Gastrocnemius medialis (tissue), 4 donors: Measurements from ENCODE around the gene LAMA3. TPM values are rescaled to one million over a fixed set of nuclear protein-coding genes. Genes with fewer than 3 reads are reported as not detected.

Source experiments
- ATAC-seq, 2 donors: fragments of 150-250 bp; one replicate each; pipeline ENCODE4 v1.9.1; 2016
- DNase-seq, 2 donors: peaks; one replicate each; pipeline ENCODE4 v3.0.0-alpha.2; 2019
- H3K27ac ChIP-seq, 4 donors: fragments of 200-600 bp; sonication (generic); 1 replicate in 1 of 4; 2 replicates in 3 of 4; pipeline ENCODE4 v1.5.1; 2016 to 2018; ENCODE audit warnings: mild to moderate bottlenecking in 2 of 4, moderate library complexity in 1 of 4
- H3K27me3 ChIP-seq, 3 donors: fragments of 200-600 bp; sonication (generic) in 2 of 3; 1 replicate in 1 of 3; 2 replicates in 2 of 3; pipeline versions ENCODE4 v1.5.1 to v1.6.0; 2016 to 2019; ENCODE audit warnings: mild to moderate bottlenecking in 1 of 3, moderate library complexity in 1 of 3
- H3K36me3 ChIP-seq, 2 donors: fragments of 200-600 bp; sonication (generic) in 1 of 2; one replicate each; pipeline ENCODE4 v1.5.1; 2017 to 2018
- H3K4me1 ChIP-seq, 2 donors: fragments of 200-600 bp; sonication (generic) in 1 of 2; one replicate each; pipeline ENCODE4 v1.5.1; 2016 to 2017; ENCODE audit warnings: mild to moderate bottlenecking in 2 of 2
- H3K4me3 ChIP-seq, 4 donors: fragments of 200-600 bp; sonication (generic) in 3 of 4; 1 replicate in 1 of 4; 2 replicates in 3 of 4; pipeline ENCODE4 v1.5.1; 2016 to 2019; ENCODE audit warnings: mild to moderate bottlenecking in 2 of 4
- H3K9me3 ChIP-seq, 3 donors: fragments of 200-600 bp; sonication (generic) in 2 of 3; 1 replicate in 1 of 3; 2 replicates in 2 of 3; pipeline ENCODE4 v1.5.1; 2016 to 2019
- POLR2A ChIP-seq, 2 donors: fragments of 450-650 bp; IDR thresholded peaks; one replicate each; pipeline ENCODE4 v1.6.1; 2017; ENCODE audit warnings: antibody characterized with exemption in 2 of 2, mild to moderate bottlenecking in 2 of 2, moderate library complexity in 2 of 2
- in situ Hi-C, 4 donors: fragments of 200-750 bp; cut with MboI; loops; one replicate each; pipeline versions ENCODE4 v1.15.0 to v1.8.0; 2017; ENCODE audit warnings: low sequenced_read_pairs in 4 of 4
- intact Hi-C: fragments of 100-400 bp; cut with DNase I; formaldehyde crosslinking; loops from one replicate; pipeline ENCODE4 v1.15.1; 2023; ENCODE audit warnings: low total_unique reads
- total RNA-seq, 4 donors: library from RNA; depleted of rRNA; stranded (reverse); fragments of >200 nt; gene quantifications; one replicate each; pipeline versions ENCODE4 v1.1.0 to v1.2.3, GENCODE V29; 2016
- TF ChIP-seq, protein P1 (sequence below), 5 experiments: fragments of 450-650 bp in 3 of 5; fragments of 200-600 bp in 2 of 5; sonication (generic) in 2 of 5; IDR thresholded peaks in 4 of 5; conservative IDR thresholded peaks in 1 of 5; 1 replicate in 4 of 5; 2 replicates in 1 of 5; pipeline ENCODE4 v1.5.1; 2016 to 2019; ENCODE audit warnings: antibody characterized with exemption in 5 of 5, mild to moderate bottlenecking in 3 of 5, moderate library complexity in 3 of 5

Gene LAMA3
- total RNA-seq, 4 donors from 2014 or later: 1.1 to 5.3 (median 2.1) TPM

DNA sequence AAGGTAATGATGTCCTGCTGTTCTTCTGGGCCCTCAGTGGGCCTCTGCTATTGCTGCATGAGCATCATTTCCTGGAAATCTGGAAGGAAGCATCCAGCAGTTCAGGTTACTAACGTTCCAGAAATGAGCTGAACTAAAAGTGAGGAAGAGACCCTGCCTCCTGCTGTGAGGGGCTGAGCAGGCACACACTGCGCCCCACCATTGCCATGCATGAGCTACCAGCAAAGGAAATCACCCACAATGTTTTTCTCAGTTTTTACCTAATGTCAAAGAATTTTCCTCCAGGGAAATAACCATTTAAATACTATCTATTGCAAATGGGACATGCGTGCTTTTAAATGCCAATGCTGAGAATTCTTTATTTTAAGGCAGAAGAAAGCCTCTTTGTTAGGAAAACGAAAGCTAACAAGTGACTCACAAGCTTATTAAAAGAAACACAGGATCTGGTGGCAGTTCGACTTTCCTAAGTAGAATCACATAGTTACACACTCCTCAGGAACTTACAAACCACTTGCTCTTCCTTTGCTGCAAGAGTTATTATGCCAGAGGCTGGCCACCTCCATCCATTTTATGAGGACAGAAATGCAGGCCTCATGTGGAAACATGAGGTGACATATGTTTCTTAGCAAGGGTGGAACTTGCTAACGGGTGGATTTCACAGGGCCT, 172.7 kb downstream of the LAMA3 start:
- intact Hi-C loops: no loop called here
- DNase-seq (no peak), ATAC-seq (no peak)
- H3K27ac ChIP-seq: no peak overlapping the region
- H3K4me3 ChIP-seq: no peak overlapping the region
- H3K9me3 ChIP-seq: no peaks in the 10 kb centered on the region
- TF ChIP-seq, protein P1, sequence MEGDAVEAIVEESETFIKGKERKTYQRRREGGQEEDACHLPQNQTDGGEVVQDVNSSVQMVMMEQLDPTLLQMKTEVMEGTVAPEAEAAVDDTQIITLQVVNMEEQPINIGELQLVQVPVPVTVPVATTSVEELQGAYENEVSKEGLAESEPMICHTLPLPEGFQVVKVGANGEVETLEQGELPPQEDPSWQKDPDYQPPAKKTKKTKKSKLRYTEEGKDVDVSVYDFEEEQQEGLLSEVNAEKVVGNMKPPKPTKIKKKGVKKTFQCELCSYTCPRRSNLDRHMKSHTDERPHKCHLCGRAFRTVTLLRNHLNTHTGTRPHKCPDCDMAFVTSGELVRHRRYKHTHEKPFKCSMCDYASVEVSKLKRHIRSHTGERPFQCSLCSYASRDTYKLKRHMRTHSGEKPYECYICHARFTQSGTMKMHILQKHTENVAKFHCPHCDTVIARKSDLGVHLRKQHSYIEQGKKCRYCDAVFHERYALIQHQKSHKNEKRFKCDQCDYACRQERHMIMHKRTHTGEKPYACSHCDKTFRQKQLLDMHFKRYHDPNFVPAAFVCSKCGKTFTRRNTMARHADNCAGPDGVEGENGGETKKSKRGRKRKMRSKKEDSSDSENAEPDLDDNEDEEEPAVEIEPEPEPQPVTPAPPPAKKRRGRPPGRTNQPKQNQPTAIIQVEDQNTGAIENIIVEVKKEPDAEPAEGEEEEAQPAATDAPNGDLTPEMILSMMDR (IDR thresholded peaks at IDR 0.05 in 4 of 5, conservative IDR thresholded peaks at IDR 0.05 in 1 of 5): no peak
- TF ChIP-seq POLR2A (IDR thresholded peaks at IDR 0.05): no peak
- in situ Hi-C loops: no loop called here
- H3K36me3 ChIP-seq: no peaks in the 10 kb centered on the region
- H3K27me3 ChIP-seq: no peaks in the 10 kb centered on the region
- no peaks in the 10 kb centered on the region for H3K4me1 ChIP-seq

DNA sequence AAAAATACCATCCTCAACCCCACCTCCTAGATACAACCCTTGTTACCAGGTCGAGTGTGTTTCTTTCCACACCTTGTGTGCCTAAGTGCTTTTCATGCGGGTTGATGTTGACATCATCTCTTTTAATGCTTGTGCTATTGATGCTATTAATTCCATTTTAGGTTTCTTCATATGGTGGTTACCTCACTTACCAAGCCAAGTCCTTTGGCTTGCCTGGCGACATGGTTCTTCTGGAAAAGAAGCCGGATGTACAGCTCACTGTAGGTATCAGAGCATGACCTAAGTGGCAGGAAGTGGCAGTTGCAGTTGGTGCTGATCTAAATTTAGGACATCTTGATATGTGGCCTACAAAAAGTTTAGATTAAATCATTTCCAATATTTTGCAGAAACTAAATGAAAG, 175.4 kb downstream of the LAMA3 start:
- in situ Hi-C loops: no loop called here
- no peaks in the 10 kb centered on the region for H3K9me3 ChIP-seq

DNA sequence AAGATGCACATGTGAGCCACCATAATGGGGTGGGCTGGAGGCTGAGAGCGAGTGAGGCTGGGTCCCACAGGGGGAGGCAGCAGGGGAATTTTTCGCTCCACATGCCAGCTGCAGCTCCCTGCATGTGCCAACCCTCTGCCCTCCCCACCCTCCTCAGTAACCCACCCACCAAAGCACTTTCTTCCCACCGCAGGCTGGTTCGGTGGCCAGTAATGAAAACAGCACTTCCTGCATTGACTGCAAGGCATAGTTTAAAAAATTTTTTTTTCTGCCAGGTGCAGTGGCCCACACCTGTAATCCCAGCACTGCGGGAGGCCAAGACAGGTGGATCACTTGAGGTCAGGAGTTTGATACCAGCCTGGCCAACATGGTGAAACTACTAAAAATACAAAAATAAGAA, 177.8 kb downstream of the LAMA3 start:
- in situ Hi-C loops: no loop called here
- intact Hi-C loops: no loop called here
- Histone ChIP-seq H3K9me3 (no peaks in the 10 kb centered on the region), H3K4me1 (no peaks in the 10 kb centered on the region), H3K27me3 (no peaks in the 10 kb centered on the region), H3K4me3 (no peak overlapping the region), H3K27ac (no peak overlapping the region), H3K36me3 (no peaks in the 10 kb centered on the region)
- TF ChIP-seq POLR2A (IDR thresholded peaks at IDR 0.05): no peak
- TF ChIP-seq, protein P1 (IDR thresholded peaks at IDR 0.05 in 4 of 5, conservative IDR thresholded peaks at IDR 0.05 in 1 of 5): no peak
- DNase-seq (no peak), ATAC-seq (no peak)

More for the DNA sequence above, 175.4 kb downstream of the LAMA3 start:
- DNase-seq (no peak), ATAC-seq (no peak)
- H3K36me3 ChIP-seq: no peaks in the 10 kb centered on the region
- no peaks in the 10 kb centered on the region for H3K27me3 ChIP-seq
- TF ChIP-seq, protein P1 (IDR thresholded peaks at IDR 0.05 in 4 of 5, conservative IDR thresholded peaks at IDR 0.05 in 1 of 5): no peak
- no peak for TF ChIP-seq POLR2A (IDR thresholded peaks at IDR 0.05)
- no peak overlapping the region for H3K4me3 ChIP-seq
- H3K4me1 ChIP-seq: no peaks in the 10 kb centered on the region
- intact Hi-C loops: no loop called here
- H3K27ac ChIP-seq: no peak overlapping the region

- in situ Hi-C loops (no loop called here), intact Hi-C loops (no loop called here)
- Histone ChIP-seq H3K36me3 (no peaks in the 10 kb centered on the region), H3K27ac (no peak overlapping the region), H3K4me3 (no peak overlapping the region), H3K27me3 (no peaks in the 10 kb centered on the region), H3K4me1 (no peaks in the 10 kb centered on the region), H3K9me3 (no peaks in the 10 kb centered on the region)
- ATAC-seq (no peak), DNase-seq (no peak)
- TF ChIP-seq POLR2A (IDR thresholded peaks at IDR 0.05): no peak
- TF ChIP-seq, protein P1 (IDR thresholded peaks at IDR 0.05 in 4 of 5, conservative IDR thresholded peaks at IDR 0.05 in 1 of 5): no peak
These were observed 179.0 kb downstream of the LAMA3 start for GRCh38 chr18:23868136-23868785.
